ENCODE measurements around the gene PACS1.

- TF ChIP-seq, protein P1, sequence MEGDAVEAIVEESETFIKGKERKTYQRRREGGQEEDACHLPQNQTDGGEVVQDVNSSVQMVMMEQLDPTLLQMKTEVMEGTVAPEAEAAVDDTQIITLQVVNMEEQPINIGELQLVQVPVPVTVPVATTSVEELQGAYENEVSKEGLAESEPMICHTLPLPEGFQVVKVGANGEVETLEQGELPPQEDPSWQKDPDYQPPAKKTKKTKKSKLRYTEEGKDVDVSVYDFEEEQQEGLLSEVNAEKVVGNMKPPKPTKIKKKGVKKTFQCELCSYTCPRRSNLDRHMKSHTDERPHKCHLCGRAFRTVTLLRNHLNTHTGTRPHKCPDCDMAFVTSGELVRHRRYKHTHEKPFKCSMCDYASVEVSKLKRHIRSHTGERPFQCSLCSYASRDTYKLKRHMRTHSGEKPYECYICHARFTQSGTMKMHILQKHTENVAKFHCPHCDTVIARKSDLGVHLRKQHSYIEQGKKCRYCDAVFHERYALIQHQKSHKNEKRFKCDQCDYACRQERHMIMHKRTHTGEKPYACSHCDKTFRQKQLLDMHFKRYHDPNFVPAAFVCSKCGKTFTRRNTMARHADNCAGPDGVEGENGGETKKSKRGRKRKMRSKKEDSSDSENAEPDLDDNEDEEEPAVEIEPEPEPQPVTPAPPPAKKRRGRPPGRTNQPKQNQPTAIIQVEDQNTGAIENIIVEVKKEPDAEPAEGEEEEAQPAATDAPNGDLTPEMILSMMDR (IDR thresholded peaks at IDR 0.05): no peak
- TF ChIP-seq POLR2A (IDR thresholded peaks at IDR 0.05): no peak
Observed at GRCh38 chr11:66126808-66127555, 56.9 kb downstream of the PACS1 start.

Data from right lobe of liver (tissue), 4 donors.